ENCODE results near the gene THBD. TPM values are rescaled to one million over a fixed set of nuclear protein-coding genes. Genes with fewer than 3 reads are reported as not detected.

THBD gene
- total RNA-seq, 1 donor, result 0.36 TPM

DNA sequence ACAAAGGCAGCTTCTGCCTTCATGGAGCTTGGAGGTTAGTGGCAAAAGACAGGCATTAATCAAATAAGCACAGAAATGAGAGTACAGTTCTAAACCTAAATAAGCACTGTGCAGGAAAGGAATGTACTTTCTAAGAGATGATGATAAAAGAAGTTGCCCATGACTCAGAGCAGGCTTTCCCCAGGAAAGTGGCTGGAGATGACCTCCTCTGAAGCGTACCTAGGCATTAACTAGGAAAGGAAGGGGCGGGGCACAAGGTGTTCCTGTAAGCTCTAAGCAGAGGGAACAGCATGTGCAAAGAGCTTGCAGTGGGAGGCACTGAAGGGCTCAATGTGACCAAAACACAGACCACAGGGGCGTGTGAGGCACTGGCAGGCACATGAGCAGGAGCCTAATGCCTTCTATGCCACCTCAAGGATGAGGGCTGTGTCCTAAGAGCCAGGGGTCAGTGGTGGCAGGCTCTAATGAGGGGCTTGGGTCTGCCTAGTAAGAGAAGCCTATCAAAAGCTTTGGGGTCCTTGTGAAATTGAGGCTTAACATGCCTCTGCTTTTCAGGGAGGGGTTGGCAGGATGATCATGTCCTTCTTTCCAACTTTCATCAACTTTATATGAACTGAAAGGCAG lies 9.5 kb downstream of the THBD start:
- no peaks in the 10 kb centered on the region for H3K36me3 ChIP-seq (ENCODE audit: insufficient read depth, low read length)
- no peaks in the 10 kb centered on the region for H3K9me3 ChIP-seq (ENCODE audit: low read depth, low read length)
- peaks cover 51% of the 10 kb centered on the region for H3K27me3 ChIP-seq (ENCODE audit: insufficient read depth, low read length)
- H2AFZ ChIP-seq (ENCODE audit: low read length), result no peak overlapping the region
- no peaks in the 10 kb centered on the region for H3K4me1 ChIP-seq (ENCODE audit: insufficient read depth, low read length)
- TF ChIP-seq CTCF (IDR thresholded peaks at IDR 0.05; ENCODE audit: extremely low read depth, low read depth, low read length), result no peak
- DNase-seq (ENCODE audit: insufficient read length, low spot score, missing footprints), result no peak
- H4K20me1 ChIP-seq (ENCODE audit: insufficient read depth, low read length), result no peaks in the 10 kb centered on the region
- no peak overlapping the region for H3K4me3 ChIP-seq (ENCODE audit: insufficient read depth, low read length)
- H3K4me2 ChIP-seq (ENCODE audit: insufficient read depth, low read length), result no peak overlapping the region
- no peak overlapping the region for H3K27ac ChIP-seq (ENCODE audit: low read depth, low read length)
- no peaks in the 10 kb centered on the region for H3K79me2 ChIP-seq (ENCODE audit: insufficient read depth, low read length)

- H3K9me3 ChIP-seq (ENCODE audit: low read depth, low read length), result no peaks in the 10 kb centered on the region
- H2AFZ ChIP-seq (ENCODE audit: low read length), result no peak overlapping the region
- no peak overlapping the region for H3K4me2 ChIP-seq (ENCODE audit: insufficient read depth, low read length)
- no peaks in the 10 kb centered on the region for H3K36me3 ChIP-seq (ENCODE audit: insufficient read depth, low read length)
- H3K27ac ChIP-seq (ENCODE audit: low read depth, low read length), result no peak overlapping the region
- no peaks in the 10 kb centered on the region for H4K20me1 ChIP-seq (ENCODE audit: insufficient read depth, low read length)
- no peak for DNase-seq (ENCODE audit: insufficient read length, low spot score, missing footprints)
- H3K4me3 ChIP-seq (ENCODE audit: insufficient read depth, low read length), result no peak overlapping the region
- peaks cover 51% of the 10 kb centered on the region for H3K27me3 ChIP-seq (ENCODE audit: insufficient read depth, low read length)
- no peaks in the 10 kb centered on the region for H3K4me1 ChIP-seq (ENCODE audit: insufficient read depth, low read length)
- no peaks in the 10 kb centered on the region for H3K79me2 ChIP-seq (ENCODE audit: insufficient read depth, low read length)
- TF ChIP-seq CTCF (IDR thresholded peaks at IDR 0.05; ENCODE audit: extremely low read depth, low read depth, low read length), result no peak
These were observed 10.2 kb downstream of the THBD start for GRCh38 chr20:23039136-23039875.

- H3K9me3 ChIP-seq (ENCODE audit: low read depth, low read length), result no peaks in the 10 kb centered on the region
- no peak overlapping the region for H3K27ac ChIP-seq (ENCODE audit: low read depth, low read length)
- no peak overlapping the region for H2AFZ ChIP-seq (ENCODE audit: low read length)
- H4K20me1 ChIP-seq (ENCODE audit: insufficient read depth, low read length), result no peaks in the 10 kb centered on the region
- H3K79me2 ChIP-seq (ENCODE audit: insufficient read depth, low read length), result no peaks in the 10 kb centered on the region
- no peak overlapping the region for H3K4me3 ChIP-seq (ENCODE audit: insufficient read depth, low read length)
- no peaks in the 10 kb centered on the region for H3K36me3 ChIP-seq (ENCODE audit: insufficient read depth, low read length)
- H3K4me1 ChIP-seq (ENCODE audit: insufficient read depth, low read length), result no peaks in the 10 kb centered on the region
- DNase-seq (ENCODE audit: insufficient read length, low spot score, missing footprints), result no peak
- H3K27me3 ChIP-seq (ENCODE audit: insufficient read depth, low read length), result peaks cover 46% of the 10 kb centered on the region
- H3K4me2 ChIP-seq (ENCODE audit: insufficient read depth, low read length), result no peak overlapping the region
- TF ChIP-seq CTCF (IDR thresholded peaks at IDR 0.05; ENCODE audit: extremely low read depth, low read depth, low read length), result no peak
These were observed 12.4 kb downstream of the THBD start for GRCh38 chr20:23037017-23037481.

GRCh38 chr20:23036371-23036770 lies 13.1 kb downstream of the THBD start:
- TF ChIP-seq CTCF (IDR thresholded peaks at IDR 0.05; ENCODE audit: extremely low read depth, low read depth, low read length), result no peak
- Histone ChIP-seq H3K4me1 (ENCODE audit: insufficient read depth, low read length) (no peaks in the 10 kb centered on the region), H4K20me1 (ENCODE audit: insufficient read depth, low read length) (no peaks in the 10 kb centered on the region), H3K27me3 (ENCODE audit: insufficient read depth, low read length) (peaks cover 42% of the 10 kb centered on the region), H3K27ac (ENCODE audit: low read depth, low read length) (no peak overlapping the region), H3K9me3 (ENCODE audit: low read depth, low read length) (no peaks in the 10 kb centered on the region), H3K4me2 (ENCODE audit: insufficient read depth, low read length) (no peak overlapping the region), H2AFZ (ENCODE audit: low read length) (no peak overlapping the region), H3K36me3 (ENCODE audit: insufficient read depth, low read length) (no peaks in the 10 kb centered on the region), H3K79me2 (ENCODE audit: insufficient read depth, low read length) (no peaks in the 10 kb centered on the region), H3K4me3 (ENCODE audit: insufficient read depth, low read length) (no peak overlapping the region)
- DNase-seq (ENCODE audit: insufficient read length, low spot score, missing footprints), result no peak
